ENCODE measurements around the gene BANF2. TPM values are rescaled to one million over a fixed set of nuclear protein-coding genes. Genes with fewer than 3 reads are reported as not detected.

Gene BANF2
- total and polyA plus RNA-seq, 2 of the 13 experiments (the other 11 are each of a cell fraction or from before 2014, with no cell fraction given): 0.35 TPM; not detected in 1

DNA sequence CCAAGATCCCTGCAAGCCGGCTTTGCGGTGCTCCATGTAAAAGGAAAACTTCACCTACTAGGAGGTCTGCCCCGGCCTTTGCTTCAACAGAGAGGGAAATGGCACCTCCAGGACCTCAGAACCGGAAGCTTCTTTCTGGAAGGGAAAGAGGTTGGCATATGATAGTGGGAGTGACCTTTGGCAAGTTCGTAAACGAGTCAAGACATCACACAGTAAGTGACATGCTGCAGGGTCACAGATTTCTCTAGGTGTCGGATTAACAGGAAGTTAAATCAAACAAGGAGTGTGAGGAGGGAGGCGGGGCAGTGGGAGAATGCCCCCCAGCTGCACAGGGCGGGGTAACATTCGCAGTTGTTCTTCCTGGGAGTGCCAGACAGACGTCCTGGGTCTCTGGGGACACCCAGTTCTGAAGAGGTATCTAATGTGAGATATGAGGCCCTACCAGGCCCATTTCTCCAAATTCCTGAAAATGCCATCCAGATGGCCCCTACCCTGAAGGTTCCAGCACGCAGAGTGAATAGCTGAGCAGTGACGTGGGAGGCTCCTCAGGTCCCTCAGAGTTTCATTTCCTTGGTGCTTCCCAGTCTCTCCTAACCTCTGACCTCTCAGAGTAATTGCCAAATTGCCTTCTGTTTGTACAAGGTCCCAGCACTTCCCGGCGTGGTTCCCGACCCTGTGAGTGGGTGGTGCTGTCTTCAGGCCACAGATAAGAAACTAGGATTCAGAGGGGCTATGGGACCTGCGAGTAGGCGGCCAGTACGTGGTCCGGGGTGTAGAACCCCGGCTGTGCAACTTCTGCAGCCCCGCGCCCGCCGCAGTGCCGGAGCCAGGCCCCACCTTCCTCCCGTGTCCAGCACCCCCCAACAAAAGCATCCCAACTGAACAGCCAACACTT lies 19.6 kb upstream of the BANF2 start (continued):
- TF ChIP-seq, protein P1, sequence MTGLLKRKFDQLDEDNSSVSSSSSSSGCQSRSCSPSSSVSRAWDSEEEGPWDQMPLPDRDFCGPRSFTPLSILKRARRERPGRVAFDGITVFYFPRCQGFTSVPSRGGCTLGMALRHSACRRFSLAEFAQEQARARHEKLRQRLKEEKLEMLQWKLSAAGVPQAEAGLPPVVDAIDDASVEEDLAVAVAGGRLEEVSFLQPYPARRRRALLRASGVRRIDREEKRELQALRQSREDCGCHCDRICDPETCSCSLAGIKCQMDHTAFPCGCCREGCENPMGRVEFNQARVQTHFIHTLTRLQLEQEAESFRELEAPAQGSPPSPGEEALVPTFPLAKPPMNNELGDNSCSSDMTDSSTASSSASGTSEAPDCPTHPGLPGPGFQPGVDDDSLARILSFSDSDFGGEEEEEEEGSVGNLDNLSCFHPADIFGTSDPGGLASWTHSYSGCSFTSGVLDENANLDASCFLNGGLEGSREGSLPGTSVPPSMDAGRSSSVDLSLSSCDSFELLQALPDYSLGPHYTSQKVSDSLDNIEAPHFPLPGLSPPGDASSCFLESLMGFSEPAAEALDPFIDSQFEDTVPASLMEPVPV (CRISPR knock-in tag; IDR thresholded peaks at IDR 0.05): no peak
- TF ChIP-seq ZNF75D (CRISPR knock-in tag; IDR thresholded peaks at IDR 0.05; ENCODE audit: borderline replicate concordance): no peak
- TF ChIP-seq ZNF335 (CRISPR knock-in tag; IDR thresholded peaks at IDR 0.05): peak; percentile 29; the same call in 1 of the 2 replicates
- peak; percentile 78; the same call in 1 of the 2 replicates for TF ChIP-seq MTA1 (CRISPR knock-in tag; IDR thresholded peaks at IDR 0.05; ENCODE audit: borderline replicate concordance)
- no peak for TF ChIP-seq ZNF121 (CRISPR knock-in tag; IDR thresholded peaks at IDR 0.05)
- no peak for TF ChIP-seq ZNF101 (CRISPR knock-in tag; IDR thresholded peaks at IDR 0.05; ENCODE audit: borderline replicate concordance, low read depth)
- no peak for TF ChIP-seq ZNF326 (CRISPR knock-in tag; IDR thresholded peaks at IDR 0.05; ENCODE audit: borderline replicate concordance)
- TF ChIP-seq, protein P2, sequence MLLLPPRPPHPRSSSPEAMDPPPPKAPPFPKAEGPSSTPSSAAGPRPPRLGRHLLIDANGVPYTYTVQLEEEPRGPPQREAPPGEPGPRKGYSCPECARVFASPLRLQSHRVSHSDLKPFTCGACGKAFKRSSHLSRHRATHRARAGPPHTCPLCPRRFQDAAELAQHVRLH (CRISPR knock-in tag; IDR thresholded peaks at IDR 0.05; ENCODE audit: borderline replicate concordance, low read depth): no peak
- TF ChIP-seq, protein P3, sequence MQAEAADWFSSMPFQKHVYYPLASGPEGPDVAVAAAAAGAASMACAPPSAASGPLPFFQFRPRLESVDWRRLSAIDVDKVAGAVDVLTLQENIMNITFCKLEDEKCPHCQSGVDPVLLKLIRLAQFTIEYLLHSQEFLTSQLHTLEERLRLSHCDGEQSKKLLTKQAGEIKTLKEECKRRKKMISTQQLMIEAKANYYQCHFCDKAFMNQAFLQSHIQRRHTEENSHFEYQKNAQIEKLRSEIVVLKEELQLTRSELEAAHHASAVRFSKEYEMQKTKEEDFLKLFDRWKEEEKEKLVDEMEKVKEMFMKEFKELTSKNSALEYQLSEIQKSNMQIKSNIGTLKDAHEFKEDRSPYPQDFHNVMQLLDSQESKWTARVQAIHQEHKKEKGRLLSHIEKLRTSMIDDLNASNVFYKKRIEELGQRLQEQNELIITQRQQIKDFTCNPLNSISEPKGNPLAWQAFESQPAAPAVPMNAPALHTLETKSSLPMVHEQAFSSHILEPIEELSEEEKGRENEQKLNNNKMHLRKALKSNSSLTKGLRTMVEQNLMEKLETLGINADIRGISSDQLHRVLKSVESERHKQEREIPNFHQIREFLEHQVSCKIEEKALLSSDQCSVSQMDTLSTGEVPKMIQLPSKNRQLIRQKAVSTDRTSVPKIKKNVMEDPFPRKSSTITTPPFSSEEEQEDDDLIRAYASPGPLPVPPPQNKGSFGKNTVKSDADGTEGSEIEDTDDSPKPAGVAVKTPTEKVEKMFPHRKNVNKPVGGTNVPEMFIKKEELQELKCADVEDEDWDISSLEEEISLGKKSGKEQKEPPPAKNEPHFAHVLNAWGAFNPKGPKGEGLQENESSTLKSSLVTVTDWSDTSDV (CRISPR knock-in tag; IDR thresholded peaks at IDR 0.05): no peak
- TF ChIP-seq, protein P4, sequence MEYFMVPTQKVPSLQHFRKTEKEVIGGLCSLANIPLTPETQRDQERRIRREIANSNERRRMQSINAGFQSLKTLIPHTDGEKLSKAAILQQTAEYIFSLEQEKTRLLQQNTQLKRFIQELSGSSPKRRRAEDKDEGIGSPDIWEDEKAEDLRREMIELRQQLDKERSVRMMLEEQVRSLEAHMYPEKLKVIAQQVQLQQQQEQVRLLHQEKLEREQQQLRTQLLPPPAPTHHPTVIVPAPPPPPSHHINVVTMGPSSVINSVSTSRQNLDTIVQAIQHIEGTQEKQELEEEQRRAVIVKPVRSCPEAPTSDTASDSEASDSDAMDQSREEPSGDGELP (IDR thresholded peaks at IDR 0.05; ENCODE audit: borderline replicate concordance, low read depth): no peak; the same call in 1 of the 2 replicates
- no peak for TF ChIP-seq ZNF33A (CRISPR knock-in tag; IDR thresholded peaks at IDR 0.05; ENCODE audit: borderline replicate concordance)
- TF ChIP-seq ZNF12 (CRISPR knock-in tag; IDR thresholded peaks at IDR 0.05): no peak
- TF ChIP-seq, protein P5, sequence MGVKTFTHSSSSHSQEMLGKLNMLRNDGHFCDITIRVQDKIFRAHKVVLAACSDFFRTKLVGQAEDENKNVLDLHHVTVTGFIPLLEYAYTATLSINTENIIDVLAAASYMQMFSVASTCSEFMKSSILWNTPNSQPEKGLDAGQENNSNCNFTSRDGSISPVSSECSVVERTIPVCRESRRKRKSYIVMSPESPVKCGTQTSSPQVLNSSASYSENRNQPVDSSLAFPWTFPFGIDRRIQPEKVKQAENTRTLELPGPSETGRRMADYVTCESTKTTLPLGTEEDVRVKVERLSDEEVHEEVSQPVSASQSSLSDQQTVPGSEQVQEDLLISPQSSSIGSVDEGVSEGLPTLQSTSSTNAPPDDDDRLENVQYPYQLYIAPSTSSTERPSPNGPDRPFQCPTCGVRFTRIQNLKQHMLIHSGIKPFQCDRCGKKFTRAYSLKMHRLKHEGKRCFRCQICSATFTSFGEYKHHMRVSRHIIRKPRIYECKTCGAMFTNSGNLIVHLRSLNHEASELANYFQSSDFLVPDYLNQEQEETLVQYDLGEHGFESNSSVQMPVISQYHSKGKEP (CRISPR knock-in tag; IDR thresholded peaks at IDR 0.05): no peak
- TF ChIP-seq NFKBIZ (CRISPR knock-in tag; IDR thresholded peaks at IDR 0.05): peak; percentile 63; the same call in 1 of the 2 replicates
- TF ChIP-seq NR2F1 (CRISPR knock-in tag; IDR thresholded peaks at IDR 0.05): peak; percentile 86 to 97
- TF ChIP-seq POLR2AphosphoS2 (IDR thresholded peaks at IDR 0.05; ENCODE audit: low read depth, low read length): no peak; the same call in 1 of the 2 replicates
- no peak for TF ChIP-seq ZSCAN22 (CRISPR knock-in tag; IDR thresholded peaks at IDR 0.05)
- peak; percentile 72; the same call in 1 of the 2 replicates for TF ChIP-seq ZFP37 (CRISPR knock-in tag; IDR thresholded peaks at IDR 0.05; ENCODE audit: borderline replicate concordance)
- TF ChIP-seq, protein P6, sequence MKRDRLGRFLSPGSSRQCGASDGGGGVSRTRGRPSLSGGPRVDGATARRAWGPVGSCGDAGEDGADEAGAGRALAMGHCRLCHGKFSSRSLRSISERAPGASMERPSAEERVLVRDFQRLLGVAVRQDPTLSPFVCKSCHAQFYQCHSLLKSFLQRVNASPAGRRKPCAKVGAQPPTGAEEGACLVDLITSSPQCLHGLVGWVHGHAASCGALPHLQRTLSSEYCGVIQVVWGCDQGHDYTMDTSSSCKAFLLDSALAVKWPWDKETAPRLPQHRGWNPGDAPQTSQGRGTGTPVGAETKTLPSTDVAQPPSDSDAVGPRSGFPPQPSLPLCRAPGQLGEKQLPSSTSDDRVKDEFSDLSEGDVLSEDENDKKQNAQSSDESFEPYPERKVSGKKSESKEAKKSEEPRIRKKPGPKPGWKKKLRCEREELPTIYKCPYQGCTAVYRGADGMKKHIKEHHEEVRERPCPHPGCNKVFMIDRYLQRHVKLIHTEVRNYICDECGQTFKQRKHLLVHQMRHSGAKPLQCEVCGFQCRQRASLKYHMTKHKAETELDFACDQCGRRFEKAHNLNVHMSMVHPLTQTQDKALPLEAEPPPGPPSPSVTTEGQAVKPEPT (CRISPR knock-in tag; IDR thresholded peaks at IDR 0.05; ENCODE audit: low read depth): no peak

Data from HepG2 (cell line).